Left renal pelvis (tissue), 4 donors: ENCODE data around the gene MTHFS. TPM values are rescaled to one million over a fixed set of nuclear protein-coding genes. Genes with fewer than 3 reads are reported as not detected.
"Not testable (repeated sequence)": the region's sequence is repeated elsewhere in the genome, so short reads cannot be mapped to it uniquely, and the experiment has no call there.

ENCODE experiments used
- DNase-seq, 4 donors: peaks; one replicate each; pipeline ENCODE4 v3.0.0-alpha.2; 2013; ENCODE audit warnings: low read depth in 4 of 4, low spot score in 3 of 4
- polyA plus RNA-seq, 4 donors: library from polyadenylated mRNA; unstranded; fragments of 120-200 nt; gene quantifications; one replicate each; pipeline ENCODE4 v1.2.1, GENCODE V29; 2013; ENCODE audit not compliant: insufficient read length in 4 of 4

Gene MTHFS
- polyA plus RNA-seq, 4 donors: 10.4 to 40.3 (median 36.7) TPM

- no peak for DNase-seq
These were observed 19.8 kb upstream of the MTHFS start for GRCh38 chr15:79916502-79917132.

- DNase-seq: not testable (repeated sequence)
These were observed 19.1 kb upstream of the MTHFS start for GRCh38 chr15:79915776-79916501.

- DNase-seq: no peak
These were observed 17.9 kb upstream of the MTHFS start for GRCh38 chr15:79914728-79915127.

- DNase-seq: not testable (repeated sequence)
These were observed 12.9 kb upstream of the MTHFS start for GRCh38 chr15:79909556-79910335.

- DNase-seq: no peak
These were observed 7.5 kb upstream of the MTHFS start for GRCh38 chr15:79904271-79904670.

GRCh38 chr15:79903626-79904025 is 6.8 kb upstream of the MTHFS start:
- no peak for DNase-seq

- no peak for DNase-seq
These were observed 6.3 kb upstream of the MTHFS start for GRCh38 chr15:79903144-79903543.

GRCh38 chr15:79901958-79902357 is 5.1 kb upstream of the MTHFS start:
- no peak for DNase-seq

GRCh38 chr15:79900818-79901378 is 4.1 kb upstream of the MTHFS start:
- DNase-seq: not testable (repeated sequence)

- DNase-seq: no peak
These were observed 3.3 kb upstream of the MTHFS start for GRCh38 chr15:79900087-79900486.

GRCh38 chr15:79898786-79899185 is 2.0 kb upstream of the MTHFS start:
- not testable (repeated sequence) for DNase-seq

- no peak for DNase-seq
These were observed 1.6 kb upstream of the MTHFS start for GRCh38 chr15:79898369-79898768.

GRCh38 chr15:79897701-79898113 is 893 bp upstream of the MTHFS start:
- no peak for DNase-seq

GRCh38 chr15:79897380-79897678 is 515 bp upstream of the MTHFS start:
- DNase-seq: peak in 2 of 4 donors; percentile 25 to 37

GRCh38 chr15:79896131-79896633 is 632 bp downstream of the MTHFS start:
- peak; percentile 5 to 36 (median 11) for DNase-seq

GRCh38 chr15:79887054-79887930 is 9.5 kb downstream of the MTHFS start:
- DNase-seq: no peak

GRCh38 chr15:79886124-79886523 is 10.7 kb downstream of the MTHFS start:
- DNase-seq: no peak

- no peak for DNase-seq
These were observed 12.6 kb downstream of the MTHFS start for GRCh38 chr15:79884204-79884596.

GRCh38 chr15:79883579-79884203 is 13.1 kb downstream of the MTHFS start:
- no peak for DNase-seq

GRCh38 chr15:79881668-79882067 is 15.1 kb downstream of the MTHFS start:
- no peak for DNase-seq
